ENCODE measurements around the gene APOD. TPM values are rescaled to one million over a fixed set of nuclear protein-coding genes. Genes with fewer than 3 reads are reported as not detected.

APOD gene
- not detected in 2 replicates for total RNA-seq (2013; cell fraction: nucleolus; rRNA removed)
- total RNA-seq (2014; rRNA removed) (0.06 TPM in 1 of 2 replicates, not detected in the other), total RNA-seq (2014; rRNA removed; fragmentation: Illumina TruSeq; extraction: Trizol) (not detected in 2 replicates), total RNA-seq (2021) (not detected in 2 replicates), polyA plus RNA-seq (2011; rRNA removed) (0.35 and 0.48 TPM in 2 replicates), polyA plus RNA-seq (2014; fragmentation: Illumina TruSeq; extraction: Trizol) (0.12 TPM in 1 of 2 replicates, not detected in the other), polyA plus RNA-seq (2014; fragmentation: Nextera tagmentation; extraction: Ambion mirVana) (under 1 TPM; 0.31 to 0.47 TPM), polyA plus RNA-seq (2014; rRNA removed) (not detected in 2 replicates), polyA plus RNA-seq (2016; fragmentation: Nextera tagmentation; extraction: Ambion mirVana) (under 1 TPM; 0.58 to 0.77 TPM), polyA minus RNA-seq (2011; rRNA and poly(A)+ RNA removed) (0.37 and 1.2 TPM in 2 replicates), Bru-seq, nascent RNA (percentile 9 among the genes with signal in this experiment), BruChase-seq, experiment 1, labeled RNA remaining after a 6-hour chase (percentile 15 among the genes with signal in this experiment), BruChase-seq, experiment 2, labeled RNA remaining after a 2-hour chase (percentile 6 among the genes with signal in this experiment)
- not detected for polyA plus RNA-seq (2011; ENCODE audit: low read depth)
- 0.25 and 0.39 TPM in 2 replicates for polyA plus RNA-seq (2011; cell fraction: cytosol; rRNA removed)
- not detected in 2 replicates for polyA plus RNA-seq (2011; cell fraction: nucleus; rRNA removed)
- polyA plus RNA-seq (2012): 0.45 and 0.73 TPM in 2 replicates
- polyA minus RNA-seq (2011; cell fraction: cytosol; rRNA and poly(A)+ RNA removed): not detected in 2 replicates
- not detected in 2 replicates for polyA minus RNA-seq (2011; cell fraction: nucleus; rRNA and poly(A)+ RNA removed)
- long read RNA-seq, experiment 1: 0 reads
- long read RNA-seq, experiment 2: 0 reads

DNA sequence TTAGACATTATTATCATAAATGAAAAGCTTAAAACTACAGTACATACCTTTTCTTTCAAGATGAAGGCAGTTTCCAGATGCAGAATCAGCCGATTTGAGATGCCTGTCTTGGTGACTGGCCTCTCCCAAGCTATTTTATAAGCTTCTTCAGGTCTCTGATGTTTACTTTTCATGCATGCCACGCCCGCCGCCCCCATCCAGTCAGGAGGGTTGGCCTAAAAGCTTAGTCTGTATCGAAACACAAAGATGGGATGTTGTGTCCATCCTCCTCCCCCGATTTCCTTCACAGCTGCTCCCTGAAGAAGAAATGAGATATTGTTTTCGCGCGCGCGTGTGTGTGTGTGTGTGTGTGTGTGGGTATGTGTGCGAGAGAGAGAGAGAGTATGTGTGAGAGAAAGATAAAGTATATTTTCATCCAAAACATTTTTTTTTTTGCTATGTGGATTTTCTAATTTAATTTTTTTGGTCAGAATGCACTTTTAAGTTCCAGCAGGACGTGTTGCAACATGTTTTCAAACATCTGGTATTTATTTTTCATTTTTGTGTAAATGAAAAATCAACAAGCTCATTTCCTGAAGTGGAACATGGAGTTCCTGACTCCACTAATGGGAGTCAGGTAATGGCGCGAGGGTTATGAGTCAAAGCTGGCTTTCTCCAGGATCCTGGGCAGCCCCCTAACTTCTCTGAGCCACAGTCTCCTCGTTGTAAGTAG is at the start of gene APOD:
Gene APOD, minus strand, starts transcription at position 110 of the 712 bp plus-strand sequence. CDS start 4,479 bp downstream, outside the sequence.
- Histone ChIP-seq H3K27ac (ENCODE audit: control insufficient read depth, insufficient read depth) (no peak within 1 kb of the TSS), H3K27me3 (replicated peaks in 1 of 2; ENCODE audit: control insufficient read depth in 2 of 2, insufficient read depth in 2 of 2, low read length in 1 of 2) (no peaks in the 10 kb centered on the region), H3K79me2 (ENCODE audit: control insufficient read depth, insufficient read depth, low read length) (no peaks in the 10 kb centered on the region), H4K20me1 (ENCODE audit: control insufficient read depth, insufficient read depth) (no peaks in the 10 kb centered on the region), H3K9ac (ENCODE audit: control insufficient read depth, insufficient read depth, low read length) (no peak within 1 kb of the TSS), H3K4me2 (ENCODE audit: control insufficient read depth, insufficient read depth) (no peak within 1 kb of the TSS), H3K36me3 (ENCODE audit: control insufficient read depth in 2 of 2, insufficient read depth in 2 of 2, low read length in 1 of 2) (no peaks in the 10 kb centered on the region), H3K9me3 (replicated peaks; ENCODE audit: control insufficient read depth, insufficient read depth, low read length) (peaks cover 1% of the 10 kb centered on the region; the same call in 1 of the 3 replicates), H3K4me1 (ENCODE audit: control insufficient read depth, insufficient read depth, low read length) (no peaks in the 10 kb centered on the region; the same call in 1 of the 2 replicates), H3K4me3 (no peak within 1 kb of the TSS), H2AFZ (ENCODE audit: control insufficient read depth, low read depth, low read length) (no peak within 1 kb of the TSS)
- no TSS peak for BruUV-seq (replicated peaks)
- SMC1A ChIA-PET (ENCODE audit: uncharacterized antibody, unreplicated experiment): interaction anchor here (1.0 to 2.0 kb wide), 4 partner anchors 9 to 38 kb away, joined by 3 to 6 read pairs (median 4); no protein-coding TSS in a partner anchor
- 55% methylated on average over 16 of the region's 16 CpGs for WGBS (ENCODE audit: insufficient coverage, insufficient replicate concordance, low lambda C conversion rate, missing lambda C conversion rate)
- RAD21 ChIA-PET (ENCODE audit: unreplicated experiment): interaction anchor here (0.7 kb wide), 1 partner anchor 31 kb away, joined by 3 read pairs; no protein-coding TSS in a partner anchor
- intact Hi-C loops (cut with micrococcal nuclease; ENCODE audit: unreplicated experiment): no loop called here
- ATAC-seq (no peak), DNase-seq (ENCODE audit: low read depth, low spot score) (no peak), FAIRE-seq (no peak)
- POLR2A ChIA-PET: no interaction called here
- in situ Hi-C loops (cut with MboI): no loop called here
- CTCF ChIA-PET: interaction anchor here (1.1 kb wide), 1 partner anchor 17 kb away, joined by 6 read pairs; no protein-coding TSS in a partner anchor
- no peak for TF ChIP-seq KAT2A (conservative IDR thresholded peaks at IDR 0.05; ENCODE audit: control insufficient read depth, low read depth, low read length)
- no peak for TF ChIP-seq KDM1A (IDR thresholded peaks at IDR 0.05; ENCODE audit: borderline replicate concordance)
- TF ChIP-seq, protein P1, sequence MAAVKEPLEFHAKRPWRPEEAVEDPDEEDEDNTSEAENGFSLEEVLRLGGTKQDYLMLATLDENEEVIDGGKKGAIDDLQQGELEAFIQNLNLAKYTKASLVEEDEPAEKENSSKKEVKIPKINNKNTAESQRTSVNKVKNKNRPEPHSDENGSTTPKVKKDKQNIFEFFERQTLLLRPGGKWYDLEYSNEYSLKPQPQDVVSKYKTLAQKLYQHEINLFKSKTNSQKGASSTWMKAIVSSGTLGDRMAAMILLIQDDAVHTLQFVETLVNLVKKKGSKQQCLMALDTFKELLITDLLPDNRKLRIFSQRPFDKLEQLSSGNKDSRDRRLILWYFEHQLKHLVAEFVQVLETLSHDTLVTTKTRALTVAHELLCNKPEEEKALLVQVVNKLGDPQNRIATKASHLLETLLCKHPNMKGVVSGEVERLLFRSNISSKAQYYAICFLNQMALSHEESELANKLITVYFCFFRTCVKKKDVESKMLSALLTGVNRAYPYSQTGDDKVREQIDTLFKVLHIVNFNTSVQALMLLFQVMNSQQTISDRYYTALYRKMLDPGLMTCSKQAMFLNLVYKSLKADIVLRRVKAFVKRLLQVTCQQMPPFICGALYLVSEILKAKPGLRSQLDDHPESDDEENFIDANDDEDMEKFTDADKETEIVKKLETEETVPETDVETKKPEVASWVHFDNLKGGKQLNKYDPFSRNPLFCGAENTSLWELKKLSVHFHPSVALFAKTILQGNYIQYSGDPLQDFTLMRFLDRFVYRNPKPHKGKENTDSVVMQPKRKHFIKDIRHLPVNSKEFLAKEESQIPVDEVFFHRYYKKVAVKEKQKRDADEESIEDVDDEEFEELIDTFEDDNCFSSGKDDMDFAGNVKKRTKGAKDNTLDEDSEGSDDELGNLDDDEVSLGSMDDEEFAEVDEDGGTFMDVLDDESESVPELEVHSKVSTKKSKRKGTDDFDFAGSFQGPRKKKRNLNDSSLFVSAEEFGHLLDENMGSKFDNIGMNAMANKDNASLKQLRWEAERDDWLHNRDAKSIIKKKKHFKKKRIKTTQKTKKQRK (IDR thresholded peaks at IDR 0.05; ENCODE audit: low read depth, low read length): no peak
- TF ChIP-seq CBFB (IDR thresholded peaks at IDR 0.05; ENCODE audit: low read depth): no peak
- TF ChIP-seq HDAC6 (IDR thresholded peaks at IDR 0.05; ENCODE audit: unreplicated experiment): no peak
- TF ChIP-seq TCF7 (IDR thresholded peaks at IDR 0.05; ENCODE audit: borderline replicate concordance): no peak
- TF ChIP-seq SUZ12 (IDR thresholded peaks at IDR 0.05; ENCODE audit: unreplicated experiment): no peak
- TF ChIP-seq SIX5 (IDR thresholded peaks at IDR 0.05; ENCODE audit: low read depth, low read length, severe bottlenecking): no peak
- no peak for TF ChIP-seq ESRRA (IDR thresholded peaks at IDR 0.05; ENCODE audit: low read length)
- TF ChIP-seq SKIL (IDR thresholded peaks at IDR 0.05; ENCODE audit: low read depth, poor library complexity, severe bottlenecking): no peak
- no peak for TF ChIP-seq YBX1 (IDR thresholded peaks at IDR 0.05)
- TF ChIP-seq DPF2 (IDR thresholded peaks at IDR 0.05): no peak

Data from GM12878 (cell line).